Neuron (in vitro differentiated cells): ENCODE results near the gene CDH4.

ENCODE experiments used
- H2AFZ ChIP-seq: one replicate; pipeline ENCODE4 v1.6.1; 2013; ENCODE audit warnings: low read depth, mild to moderate bottlenecking, inconsistent platforms, low read length, moderate library complexity
- H3K27me3 ChIP-seq: one replicate; pipeline ENCODE4 v1.6.1; 2013; ENCODE audit warnings: low read length; ENCODE audit not compliant: insufficient read depth
- H3K36me3 ChIP-seq: one replicate; pipeline ENCODE4 v1.6.1; 2013; ENCODE audit warnings: low read length; ENCODE audit not compliant: insufficient read depth
- H3K4me1 ChIP-seq: one replicate; pipeline ENCODE4 v1.6.1; 2013; ENCODE audit warnings: low read length; ENCODE audit not compliant: insufficient read depth
- H3K4me3 ChIP-seq: 2 replicates; pipeline ENCODE4 v1.5.1; 2013; ENCODE audit warnings: mild to moderate bottlenecking, low read length, moderate library complexity
- H3K9me3 ChIP-seq: one replicate; pipeline ENCODE4 v1.6.1; 2013; ENCODE audit warnings: low read length

Gene CDH4

DNA sequence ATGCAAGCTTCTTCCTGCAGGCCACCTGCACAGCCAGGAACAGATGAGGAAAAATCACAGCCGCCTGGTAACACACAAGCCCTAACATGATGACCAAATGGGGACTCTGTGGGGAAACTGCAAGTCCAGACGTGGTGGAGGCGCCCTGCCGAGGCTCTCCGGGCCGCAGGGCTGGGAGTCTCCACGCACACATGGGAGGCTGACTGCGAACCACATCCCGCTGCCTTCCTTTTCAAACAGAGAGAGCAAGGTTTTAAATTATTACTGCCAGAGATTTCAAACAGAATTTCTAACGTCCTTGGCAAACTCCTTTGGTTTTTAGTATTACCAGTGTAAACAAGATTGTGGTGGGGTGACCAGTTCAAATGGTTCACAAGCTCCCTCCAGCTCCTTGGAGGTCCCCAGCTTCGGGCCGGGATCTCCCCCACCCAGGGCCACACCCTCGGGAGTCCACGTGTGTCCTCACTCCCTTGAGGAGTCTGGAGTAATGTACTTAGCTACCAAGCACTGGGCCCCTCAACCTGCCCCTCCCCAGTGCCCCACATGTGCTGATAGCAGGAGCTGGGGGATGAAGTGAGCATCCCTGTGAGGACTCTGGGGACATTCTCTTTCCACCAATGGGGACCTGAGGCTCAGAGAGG is 560.9 kb downstream of the CDH4 start:
- Histone ChIP-seq H3K27me3 (no peaks in the 10 kb centered on the region), H3K9me3 (no peaks in the 10 kb centered on the region), H3K4me3 (no peak overlapping the region), H3K4me1 (peaks cover 2% of the 10 kb centered on the region), H2AFZ (no peak overlapping the region), H3K36me3 (no peaks in the 10 kb centered on the region)

DNA sequence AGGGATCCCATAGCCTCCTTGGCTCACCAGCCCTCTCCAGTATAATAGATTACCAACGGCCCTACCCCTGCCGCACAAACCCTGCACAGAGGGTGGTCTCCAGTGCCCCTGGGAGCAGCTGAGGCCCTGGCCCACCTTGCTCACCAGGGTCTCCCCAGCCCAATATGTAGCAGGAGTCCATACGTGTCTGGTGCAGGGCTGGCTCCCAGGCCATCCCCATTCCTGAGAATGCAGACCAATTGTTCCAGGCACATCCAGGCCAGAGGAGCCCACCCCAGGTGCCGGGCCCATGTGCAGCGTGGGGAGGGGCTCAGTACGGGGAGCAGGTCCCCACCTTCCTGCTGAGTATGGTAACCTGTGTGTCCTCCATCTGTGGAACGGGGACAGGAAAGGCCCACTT is 561.7 kb downstream of the CDH4 start:
- Histone ChIP-seq H3K27me3 (no peaks in the 10 kb centered on the region), H2AFZ (no peak overlapping the region), H3K4me1 (peaks cover 2% of the 10 kb centered on the region), H3K4me3 (no peak overlapping the region), H3K9me3 (no peaks in the 10 kb centered on the region), H3K36me3 (no peaks in the 10 kb centered on the region)

DNA sequence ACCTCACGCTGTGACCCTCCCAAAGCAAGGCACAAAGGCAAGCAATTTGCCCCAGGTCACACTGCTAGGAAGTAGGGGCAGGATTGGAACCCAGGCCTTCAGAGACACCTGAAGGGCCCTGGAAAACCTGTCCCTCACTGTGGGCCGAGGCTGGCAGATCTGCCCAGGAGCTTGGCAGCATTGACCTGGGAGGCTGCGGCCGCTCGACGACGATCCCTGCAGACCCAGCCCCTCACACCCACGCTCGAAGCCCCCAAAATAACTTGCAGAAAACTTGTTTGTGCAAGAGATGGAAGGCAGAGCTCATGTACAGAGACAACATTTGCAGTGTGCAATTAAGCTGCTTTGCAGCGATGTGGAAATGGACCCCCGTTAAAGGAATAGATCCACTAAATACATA is 562.2 kb downstream of the CDH4 start:
- Histone ChIP-seq H3K4me3 (no peak overlapping the region), H3K4me1 (peaks cover 2% of the 10 kb centered on the region), H3K27me3 (no peaks in the 10 kb centered on the region), H3K9me3 (no peaks in the 10 kb centered on the region), H2AFZ (no peak overlapping the region), H3K36me3 (no peaks in the 10 kb centered on the region)

DNA sequence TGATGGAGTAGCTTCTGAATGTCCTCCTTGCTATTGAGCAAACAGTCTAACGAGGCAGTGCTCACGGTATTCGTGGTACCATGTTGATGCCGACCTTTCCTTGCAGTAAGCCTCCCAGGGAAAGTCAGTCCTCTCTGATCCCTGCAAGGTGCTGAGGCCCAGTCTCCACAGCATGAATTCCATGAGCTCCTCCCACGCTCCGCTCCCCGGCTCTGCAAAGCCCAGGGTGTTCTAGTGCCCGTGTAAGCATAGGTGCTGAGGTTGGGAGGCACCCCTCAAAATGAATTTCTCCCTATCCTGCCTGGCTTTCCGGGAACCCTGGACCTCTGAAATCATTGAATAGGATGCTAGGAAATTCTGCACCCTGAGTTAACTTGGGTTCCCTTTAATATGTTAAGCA is 562.7 kb downstream of the CDH4 start:
- no peak overlapping the region for H3K4me3 ChIP-seq
- peaks cover 2% of the 10 kb centered on the region for H3K4me1 ChIP-seq

DNA sequence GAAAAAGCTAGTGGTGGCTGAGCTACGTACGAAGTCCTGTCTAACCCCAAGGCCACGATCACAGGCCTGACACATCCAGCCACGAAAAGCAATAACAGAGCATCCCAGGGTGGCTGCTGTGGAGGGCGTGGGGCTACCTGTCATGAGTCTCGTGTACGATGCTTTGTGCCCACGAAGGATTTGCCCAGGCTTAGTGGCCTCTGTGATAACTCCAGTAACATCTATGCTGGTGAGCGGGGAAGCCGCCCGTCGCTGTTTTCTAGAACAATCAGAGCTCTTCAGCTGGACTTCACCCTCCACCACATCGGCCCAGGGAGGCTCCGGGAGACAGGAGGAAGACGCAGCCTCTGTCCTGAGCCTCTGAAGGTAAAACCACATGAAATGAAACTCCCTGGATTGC is 563.1 kb downstream of the CDH4 start:
- no peak overlapping the region for H2AFZ ChIP-seq
- no peaks in the 10 kb centered on the region for H3K27me3 ChIP-seq
- peaks cover 2% of the 10 kb centered on the region for H3K4me1 ChIP-seq
- no peaks in the 10 kb centered on the region for H3K9me3 ChIP-seq
- H3K36me3 ChIP-seq = no peaks in the 10 kb centered on the region
- no peak overlapping the region for H3K4me3 ChIP-seq

More for the DNA sequence above, 562.7 kb downstream of the CDH4 start:
- no peaks in the 10 kb centered on the region for H3K9me3 ChIP-seq
- no peaks in the 10 kb centered on the region for H3K36me3 ChIP-seq
- H2AFZ ChIP-seq = no peak overlapping the region
- no peaks in the 10 kb centered on the region for H3K27me3 ChIP-seq

DNA sequence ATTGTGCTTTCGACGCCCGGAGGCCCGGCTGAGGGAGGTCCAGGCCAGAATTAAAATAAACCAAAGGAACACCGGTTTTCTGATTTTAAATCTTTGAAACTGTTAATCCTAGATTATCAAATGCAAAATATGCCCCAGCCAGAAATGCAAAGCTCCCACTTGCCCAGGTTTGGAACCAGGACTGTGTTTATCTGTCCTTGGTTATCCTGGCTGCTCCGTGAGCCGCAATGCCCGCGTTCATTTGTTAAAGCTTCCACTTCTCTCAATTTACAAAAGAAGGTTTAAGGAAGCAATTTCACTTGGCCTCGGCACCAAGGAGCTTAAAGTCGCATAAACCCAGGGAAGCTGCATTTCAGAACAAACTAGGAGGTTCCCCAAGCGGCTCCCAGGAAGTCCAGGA is 563.6 kb downstream of the CDH4 start:
- no peaks in the 10 kb centered on the region for H3K27me3 ChIP-seq
- peaks cover 2% of the 10 kb centered on the region for H3K4me1 ChIP-seq
- H3K4me3 ChIP-seq = no peak overlapping the region
- no peaks in the 10 kb centered on the region for H3K36me3 ChIP-seq
- H3K9me3 ChIP-seq = no peaks in the 10 kb centered on the region
- no peak overlapping the region for H2AFZ ChIP-seq

DNA sequence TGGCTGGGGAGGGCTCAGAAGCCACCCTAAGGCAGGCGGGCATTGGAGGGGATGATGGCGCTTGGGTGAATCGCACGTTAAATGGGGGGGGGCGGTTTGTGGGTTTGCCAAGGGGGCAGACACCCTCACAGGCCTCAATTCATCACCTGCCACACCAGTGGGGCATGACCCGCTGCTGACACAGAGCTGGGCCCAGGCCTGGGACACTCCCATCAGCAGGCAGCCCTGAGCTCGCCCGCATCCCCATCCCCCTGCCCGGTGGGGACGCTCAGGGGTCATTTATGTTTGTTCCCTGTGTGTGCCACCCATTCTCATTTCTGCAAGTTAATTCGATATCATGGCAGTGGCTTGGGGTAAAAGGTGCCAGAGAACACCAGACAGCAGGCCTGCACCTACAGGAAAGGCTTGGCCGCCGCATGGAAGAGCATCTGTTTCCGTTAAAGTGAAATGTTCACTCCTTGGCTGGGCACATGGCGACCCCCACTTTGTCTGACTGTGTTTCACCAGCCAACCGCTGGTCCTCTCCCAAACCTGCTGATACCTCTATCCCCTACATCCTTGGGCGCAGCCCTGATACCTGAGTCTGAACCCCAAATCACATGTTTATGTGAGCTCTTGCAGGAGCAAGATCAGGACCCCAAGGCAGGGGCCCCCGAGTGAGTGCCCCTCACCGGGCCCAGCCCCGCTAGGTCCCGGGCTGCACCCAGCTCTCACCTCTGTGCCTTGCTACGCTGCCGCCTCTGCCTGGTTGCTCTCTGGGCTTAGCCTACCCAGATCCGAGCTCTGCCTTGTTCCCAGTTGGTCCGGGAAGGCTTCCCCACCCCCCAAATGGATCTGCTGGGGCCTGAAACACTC is 564.8 kb downstream of the CDH4 start:
- Histone ChIP-seq H3K9me3 (no peaks in the 10 kb centered on the region), H3K4me3 (no peak overlapping the region), H3K4me1 (peaks cover 2% of the 10 kb centered on the region), H2AFZ (no peak overlapping the region), H3K36me3 (no peaks in the 10 kb centered on the region), H3K27me3 (no peaks in the 10 kb centered on the region)

DNA sequence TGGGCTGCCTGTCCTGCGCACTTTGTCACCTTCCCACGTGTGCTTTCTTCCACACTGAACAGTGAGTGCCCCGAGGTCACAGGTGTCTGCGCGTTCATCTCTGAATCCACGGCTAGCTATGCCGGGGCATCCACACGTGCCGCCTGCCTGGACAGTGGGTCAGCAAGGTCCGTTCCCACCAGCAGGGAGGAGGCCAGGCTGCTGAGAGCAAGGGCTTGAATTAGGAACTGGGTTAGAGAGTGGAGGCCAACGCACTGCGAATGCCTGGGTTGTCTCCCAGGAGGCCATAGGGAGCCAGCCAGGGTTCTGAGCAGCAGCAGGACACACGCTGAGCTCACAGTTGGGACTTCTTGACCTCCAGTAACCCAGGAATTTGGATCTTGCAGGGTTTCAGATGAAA is 565.5 kb downstream of the CDH4 start:
- Histone ChIP-seq H3K9me3 (no peaks in the 10 kb centered on the region), H3K27me3 (no peaks in the 10 kb centered on the region), H2AFZ (no peak overlapping the region), H3K36me3 (no peaks in the 10 kb centered on the region), H3K4me1 (peaks cover 2% of the 10 kb centered on the region), H3K4me3 (no peak overlapping the region)

DNA sequence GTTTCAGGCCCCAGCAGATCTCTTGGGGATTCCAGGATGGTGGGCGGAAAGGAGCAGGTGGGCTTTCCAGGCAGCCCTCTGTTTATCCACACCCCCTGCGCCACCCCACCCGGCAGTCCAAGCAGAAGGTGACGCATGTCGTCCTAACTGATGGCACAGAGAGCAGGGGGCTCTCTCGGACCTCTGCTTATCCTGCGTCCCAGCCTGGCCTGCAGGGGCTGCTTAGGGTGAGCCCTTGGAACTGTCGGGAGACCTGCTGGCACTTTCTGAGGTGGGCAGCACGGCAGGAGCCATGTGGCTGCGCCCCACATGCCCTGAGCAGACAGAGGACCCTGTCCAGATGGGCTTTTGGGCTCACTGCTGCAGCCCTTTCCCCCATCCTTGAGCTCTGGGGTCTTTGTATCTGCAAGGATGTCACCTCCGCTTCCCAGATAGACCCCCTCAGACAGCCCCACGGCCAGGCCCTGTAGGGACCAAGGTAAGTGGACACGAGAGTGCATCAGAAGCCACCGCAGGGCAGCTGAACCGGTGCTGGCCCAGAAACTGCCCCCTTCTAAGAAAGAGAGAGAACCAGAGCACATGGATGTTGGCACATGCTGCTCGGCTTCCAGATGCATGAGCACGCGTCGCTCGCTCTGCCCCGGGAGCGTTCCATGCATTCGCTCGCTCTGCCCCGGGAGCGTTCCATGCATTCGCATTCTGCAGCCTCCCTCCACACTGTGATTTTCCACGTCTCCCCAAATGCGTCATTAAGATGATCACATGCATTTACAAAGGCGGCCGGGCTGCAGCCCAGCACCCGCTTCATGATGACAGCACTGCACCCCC is 566.9 kb downstream of the CDH4 start:
- Histone ChIP-seq H3K4me1 (peaks cover 2% of the 10 kb centered on the region), H3K9me3 (peaks cover 2% of the 10 kb centered on the region), H3K27me3 (no peaks in the 10 kb centered on the region), H3K4me3 (no peak overlapping the region), H2AFZ (no peak overlapping the region), H3K36me3 (no peaks in the 10 kb centered on the region)

DNA sequence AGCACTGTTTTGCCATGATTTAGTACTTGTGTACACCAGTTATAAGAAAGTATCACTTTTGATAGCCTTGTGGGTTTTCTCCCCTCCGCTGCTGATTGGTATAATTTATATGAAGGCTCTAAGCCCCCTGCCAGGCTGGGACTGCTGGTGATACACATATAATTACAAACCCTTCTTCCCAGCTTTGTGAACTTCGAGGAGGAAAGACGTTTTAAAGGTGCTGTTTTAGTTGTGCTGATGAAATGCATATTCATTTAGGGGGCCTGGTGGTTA is 567.4 kb downstream of the CDH4 start:
- H3K4me3 ChIP-seq = no peak overlapping the region

DNA sequence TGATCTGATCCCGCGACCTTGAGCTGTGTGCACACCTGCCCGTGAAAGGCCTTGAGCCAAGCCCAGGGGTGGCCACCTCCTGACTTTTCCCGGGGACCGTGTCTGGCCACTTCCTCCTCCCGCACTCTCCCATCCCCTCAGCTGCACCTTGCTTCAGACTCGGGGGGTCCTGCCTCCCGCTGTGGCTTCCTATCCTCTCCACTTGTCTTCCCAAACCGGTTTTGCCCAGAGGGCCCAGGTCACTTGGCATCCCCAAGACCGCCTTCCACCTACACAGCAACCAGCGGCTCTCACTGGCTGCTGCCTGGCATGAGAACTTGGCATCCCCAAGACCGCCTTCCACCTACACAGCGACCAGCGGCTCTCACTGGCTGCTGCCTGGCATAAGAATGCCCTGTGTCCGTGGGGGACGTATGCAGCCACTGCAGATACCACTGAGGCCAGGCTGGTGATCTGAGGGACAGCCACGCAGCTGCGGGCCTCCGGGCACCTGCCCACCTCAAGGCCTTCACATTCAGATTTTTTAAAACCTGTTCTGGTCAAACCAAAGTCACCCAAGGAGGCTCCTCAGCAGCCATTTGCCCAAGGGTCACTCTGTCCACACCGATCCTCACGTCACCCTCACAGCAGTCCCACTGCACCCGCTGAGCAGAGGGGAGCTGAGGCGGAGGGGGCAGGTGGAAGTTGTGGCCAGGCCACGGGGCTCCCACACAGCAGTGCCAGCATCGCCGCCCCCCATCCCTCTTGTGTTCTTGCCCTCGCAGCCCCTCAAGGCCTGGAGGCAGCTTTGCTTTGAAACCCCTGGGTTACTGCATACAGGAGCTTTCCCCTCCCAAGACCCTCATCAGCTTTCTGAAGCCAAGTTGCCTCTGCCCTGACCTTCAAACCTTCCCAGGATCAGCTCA is 568.1 kb downstream of the CDH4 start:
- Histone ChIP-seq H3K4me1 (peaks cover 2% of the 10 kb centered on the region), H2AFZ (no peak overlapping the region), H3K36me3 (no peaks in the 10 kb centered on the region), H3K9me3 (peaks cover 2% of the 10 kb centered on the region), H3K4me3 (no peak overlapping the region), H3K27me3 (no peaks in the 10 kb centered on the region)

More for the DNA sequence above, 567.4 kb downstream of the CDH4 start:
- Histone ChIP-seq H2AFZ (no peak overlapping the region), H3K27me3 (no peaks in the 10 kb centered on the region), H3K36me3 (no peaks in the 10 kb centered on the region), H3K9me3 (peaks cover 2% of the 10 kb centered on the region), H3K4me1 (peaks cover 2% of the 10 kb centered on the region)

DNA sequence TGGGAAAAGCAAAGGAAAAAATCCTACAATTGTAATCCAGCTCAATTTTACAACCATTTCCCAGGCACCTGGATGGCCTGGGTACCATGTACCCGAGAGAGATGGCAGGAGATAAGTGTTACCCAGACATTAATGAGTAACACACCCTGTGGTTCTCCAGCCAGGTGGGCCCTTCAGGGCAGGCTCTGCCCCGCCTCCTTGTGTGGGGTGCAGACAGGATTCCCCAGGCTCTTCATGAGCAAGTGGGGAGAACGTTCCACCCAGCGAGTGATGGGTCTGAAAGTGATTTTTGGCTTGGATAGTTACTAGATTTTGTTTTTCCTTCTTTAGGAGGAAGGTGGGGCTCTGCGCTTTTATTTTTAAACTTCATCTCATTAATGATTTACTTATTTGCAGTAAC is 569.7 kb downstream of the CDH4 start:
- no peak overlapping the region for H3K4me3 ChIP-seq
- no peaks in the 10 kb centered on the region for H3K27me3 ChIP-seq
- no peak overlapping the region for H2AFZ ChIP-seq
- no peaks in the 10 kb centered on the region for H3K36me3 ChIP-seq
- H3K4me1 ChIP-seq = peaks cover 2% of the 10 kb centered on the region
- H3K9me3 ChIP-seq = peaks cover 4% of the 10 kb centered on the region
